HFFc6 (cell line): Measurements from ENCODE around the gene PTPN18. TPM values are rescaled to one million over a fixed set of nuclear protein-coding genes. Genes with fewer than 3 reads are reported as not detected.

Experiments
- DNase-seq: peaks from one replicate; pipeline ENCODE4 v3.0.0-alpha.2; 2018
- H3K27ac Mint-ChIP-seq: 2 replicates; pipeline ENCODE4 v1.8.0; 2020; ENCODE audit warnings: mild to moderate bottlenecking, mixed read lengths
- H3K27me3 Mint-ChIP-seq: 2 replicates; pipeline ENCODE4 v1.8.0; 2021; ENCODE audit warnings: mild to moderate bottlenecking, moderate library complexity, mixed read lengths; ENCODE audit not compliant: insufficient read depth
- H3K36me3 Mint-ChIP-seq: 2 replicates; pipeline ENCODE4 v1.8.0; 2021; ENCODE audit warnings: low read depth, mixed read lengths
- H3K4me1 Mint-ChIP-seq: 2 replicates; pipeline ENCODE4 v1.8.0; 2020; ENCODE audit warnings: low read depth, mixed read lengths
- H3K4me3 Mint-ChIP-seq: 2 replicates; pipeline ENCODE4 v1.8.0; 2020; ENCODE audit warnings: mild to moderate bottlenecking, moderate library complexity, mixed read lengths
- H3K9me3 Mint-ChIP-seq: 2 replicates; pipeline ENCODE4 v1.8.0; 2020; ENCODE audit warnings: mild to moderate bottlenecking, mixed read lengths
- CTCF ChIP-seq: fragments of 200-600 bp; sonication (generic); IDR thresholded peaks from 2 replicates; pipeline ENCODE4 v1.5.0; 2021; ENCODE audit warnings: antibody characterized with exemption, mild to moderate bottlenecking
- total RNA-seq, 6 experiments: library from RNA; stranded (reverse); fragmentation: NEBNext Ultra II Directional; extraction: Animal tissue kit (Norgen Biotek cat#: 25700); gene quantifications; 2 replicates in 1 of 6; 3 replicates in 5 of 6; pipeline ENCODE4 v1.2.3, GENCODE V29; 2021

PTPN18 gene
- total RNA-seq, 6 experiments from 2014 or later = 15.5 to 18.9 (median 17.5) TPM

GRCh38 chr2:130371723-130372054, 15.8 kb downstream of the PTPN18 start:
- peaks cover 30% of the 10 kb centered on the region for H3K36me3 Mint-ChIP-seq
- no peak for DNase-seq
- peak overlapping the region; percentile 90 for H3K27ac Mint-ChIP-seq
- H3K4me3 Mint-ChIP-seq = peak overlapping the region; percentile 95
- no peaks in the 10 kb centered on the region; the same call in 1 of the 2 replicates for H3K27me3 Mint-ChIP-seq
- TF ChIP-seq CTCF = no peak
- H3K4me1 Mint-ChIP-seq = peaks cover 47% of the 10 kb centered on the region
- peaks cover 11% of the 10 kb centered on the region; the same call in 1 of the 2 replicates for H3K9me3 Mint-ChIP-seq

- Mint-ChIP-seq H3K27ac (peak overlapping the region; percentile 90), H3K27me3 (no peaks in the 10 kb centered on the region; the same call in 1 of the 2 replicates)
Observed at GRCh38 chr2:130372055-130372832, 16.4 kb downstream of the PTPN18 start.

GRCh38 chr2:130372833-130373807, 17.3 kb downstream of the PTPN18 start:
- peak; percentile 59 for TF ChIP-seq CTCF
- Mint-ChIP-seq H3K27me3 (no peaks in the 10 kb centered on the region; the same call in 1 of the 2 replicates), H3K36me3 (peaks cover 30% of the 10 kb centered on the region), H3K4me1 (peaks cover 47% of the 10 kb centered on the region), H3K9me3 (peaks cover under 1% of the 10 kb centered on the region; the same call in 1 of the 2 replicates), H3K27ac (peak overlapping the region; percentile 73), H3K4me3 (peak overlapping the region; percentile 95)
- DNase-seq = no peak

More at GRCh38 chr2:130372055-130372832, 16.4 kb downstream of the PTPN18 start:
- Mint-ChIP-seq H3K4me1 (peaks cover 47% of the 10 kb centered on the region), H3K4me3 (peak overlapping the region; percentile 95), H3K36me3 (peaks cover 30% of the 10 kb centered on the region), H3K9me3 (peaks cover 9% of the 10 kb centered on the region; the same call in 1 of the 2 replicates)
- peak; percentile 77 for DNase-seq
- peak; percentile 100 for TF ChIP-seq CTCF

- H3K4me1 Mint-ChIP-seq = peaks cover 47% of the 10 kb centered on the region
- peaks cover 30% of the 10 kb centered on the region for H3K36me3 Mint-ChIP-seq
- H3K27ac Mint-ChIP-seq = peak overlapping the region; percentile 73
- TF ChIP-seq CTCF = no peak
- no peaks in the 10 kb centered on the region for H3K9me3 Mint-ChIP-seq
- no peak for DNase-seq
- H3K27me3 Mint-ChIP-seq = no peaks in the 10 kb centered on the region; the same call in 1 of the 2 replicates
- peak overlapping the region; percentile 95 for H3K4me3 Mint-ChIP-seq
Observed at GRCh38 chr2:130373808-130374365, 18.0 kb downstream of the PTPN18 start.

- no peaks in the 10 kb centered on the region; the same call in 1 of the 2 replicates for H3K27me3 Mint-ChIP-seq
- TF ChIP-seq CTCF = no peak
- no peaks in the 10 kb centered on the region for H3K9me3 Mint-ChIP-seq
- peaks cover 47% of the 10 kb centered on the region for H3K4me1 Mint-ChIP-seq
- H3K36me3 Mint-ChIP-seq = peaks cover 30% of the 10 kb centered on the region
- peak overlapping the region; percentile 65 for H3K27ac Mint-ChIP-seq
- DNase-seq = peak; percentile 46
- peak overlapping the region; percentile 95 for H3K4me3 Mint-ChIP-seq
Observed at GRCh38 chr2:130374587-130375290, 18.9 kb downstream of the PTPN18 start.
